Coronary artery (tissue), 2 donors: Measurements from ENCODE around the gene HLA-DMA.
A peak's percentile ranks its signal among the peaks of the same experiment; 100 is the strongest.

Experiments
- DNase-seq: peaks from one replicate; pipeline ENCODE4 v3.0.0-alpha.2; 2017; ENCODE audit warnings: low spot score
- H3K27ac ChIP-seq, 2 donors: fragments of 200-600 bp; sonication (generic); one replicate each; pipeline ENCODE4 v1.5.1; 2016 to 2019
- H3K4me3 ChIP-seq: fragments of 200-600 bp; sonication (generic); 2 replicates; pipeline ENCODE4 v1.5.1; 2016; ENCODE audit warnings: mild to moderate bottlenecking, moderate library complexity
- CTCF ChIP-seq: fragments of 200-600 bp; sonication (generic); IDR thresholded peaks from one replicate; pipeline ENCODE4 v1.5.1; 2019; ENCODE audit warnings: antibody characterized with exemption

The HLA-DMA gene

GRCh38 chr6:32952817-32953739, at the start of gene HLA-DMA:
HLA-DMA (minus strand) TSS chr6:32953097; CDS start chr6:32953036, 61 bp downstream.
- peak within 1 kb of the TSS; percentile 52 for H3K4me3 ChIP-seq
- peak; percentile 81 for TF ChIP-seq CTCF
- peak within 1 kb of the TSS; percentile 72 to 78 for H3K27ac ChIP-seq
- peak; percentile 95 for DNase-seq

- no peak overlapping the region for H3K4me3 ChIP-seq
- H3K27ac ChIP-seq, result no peak overlapping the region
- no peak for TF ChIP-seq CTCF
- DNase-seq, result no peak
Observed at GRCh38 chr6:33001685-33002084, 48.8 kb upstream of the HLA-DMA start.

- no peak for TF ChIP-seq CTCF
- no peak for DNase-seq
Observed at GRCh38 chr6:33000055-33000454, 47.2 kb upstream of the HLA-DMA start.

GRCh38 chr6:32995448-32995847, 42.6 kb upstream of the HLA-DMA start:
- no peak for DNase-seq
- Histone ChIP-seq H3K4me3 (no peak overlapping the region), H3K27ac (no peak overlapping the region)
- TF ChIP-seq CTCF, result no peak

More at GRCh38 chr6:33000055-33000454, 47.2 kb upstream of the HLA-DMA start:
- Histone ChIP-seq H3K4me3 (no peak overlapping the region), H3K27ac (no peak overlapping the region)

- DNase-seq, result no peak
- no peak for TF ChIP-seq CTCF
- no peak overlapping the region for H3K27ac ChIP-seq
- H3K4me3 ChIP-seq, result no peak overlapping the region
Observed at GRCh38 chr6:32993363-32993973, 40.6 kb upstream of the HLA-DMA start.

- no peak overlapping the region for H3K27ac ChIP-seq
- H3K4me3 ChIP-seq, result no peak overlapping the region
- no peak for DNase-seq
- no peak for TF ChIP-seq CTCF
Observed at GRCh38 chr6:32991972-32992371, 39.1 kb upstream of the HLA-DMA start.
